T-cell (primary cell): Measurements from ENCODE around the gene PRELID3B. TPM values are rescaled to one million over a fixed set of nuclear protein-coding genes. Genes with fewer than 3 reads are reported as not detected.

Experiments used
- ATAC-seq, 4 experiments: fragments of 200-7000 bp in 3 of 4; fragments of 150-1000 bp in 1 of 4; cut with Tn5 transposase; replicated peaks in 1 of 4; 1 replicate in 3 of 4; 2 replicates in 1 of 4; pipeline ENCODE4 v1.10.0; 2021; ENCODE audit warnings: moderate library complexity in 3 of 4, mild to moderate bottlenecking in 2 of 4, moderate number of reproducible peaks in 1 of 4
- CTCF ChIA-PET, 2 donors: fragments of 300-600 bp; sonication (Branson Sonifier 250); formaldehyde crosslinking; loops; one replicate each; lab custom pipeline; 2022; ENCODE audit warnings: antibody characterized with exemption in 2 of 2; lab: Charles Lee
- POLR2A ChIA-PET, 2 donors: fragments of 300-600 bp; sonication (Branson Sonifier 250); formaldehyde crosslinking; loops; one replicate each; lab custom pipeline; 2022; ENCODE audit warnings: antibody characterized with exemption in 2 of 2; lab: Charles Lee
- DNase-seq, 35 experiments: peaks; one replicate each; pipeline versions ENCODE4 v3.0.0 to v3.0.0-alpha.2; 2013 to 2023
- H3K27ac ChIP-seq: one replicate; pipeline ENCODE4 v1.5.1; 2013; ENCODE audit warnings: low read length
- H3K27me3 ChIP-seq, 2 experiments: replicated peaks in 1 of 2; 1 replicate in 1 of 2; 2 replicates in 1 of 2; pipeline versions ENCODE4 v1.6.1 to v1.7.0; 2013; ENCODE audit warnings: low read length in 1 of 2, mixed read lengths in 1 of 2; ENCODE audit not compliant: control insufficient read depth in 2 of 2, insufficient read depth in 2 of 2; ENCODE audit errors: extremely low read depth in 1 of 2
- H3K36me3 ChIP-seq, 2 donors: 1 replicate in 1 of 2; 2 replicates in 1 of 2; pipeline versions ENCODE4 v1.6.1 to v1.7.0; 2013; ENCODE audit warnings: low read length in 1 of 2; ENCODE audit not compliant: control insufficient read depth in 2 of 2, insufficient read depth in 1 of 2; ENCODE audit errors: extremely low read depth in 1 of 2
- H3K4me1 ChIP-seq, 2 experiments: 1 replicate in 1 of 2; 2 replicates in 1 of 2; pipeline versions ENCODE4 v1.6.1 to v1.7.0; 2013; ENCODE audit warnings: low read length in 2 of 2, mixed read lengths in 1 of 2; ENCODE audit not compliant: insufficient read depth in 2 of 2, control insufficient read depth in 1 of 2; ENCODE audit errors: extremely low read depth in 1 of 2
- H3K4me3 ChIP-seq, 2 donors: 1 replicate in 1 of 2; 2 replicates in 1 of 2; pipeline versions ENCODE4 v1.5.1 to v1.7.0; 2013; ENCODE audit warnings: mild to moderate bottlenecking in 2 of 2, low read length in 1 of 2, moderate library complexity in 1 of 2; ENCODE audit not compliant: control insufficient read depth in 1 of 2; ENCODE audit errors: extremely low read depth in 1 of 2
- H3K9me3 ChIP-seq: 2 replicates; pipeline ENCODE4 v1.7.0; 2013
- H3K27ac Mint-ChIP-seq, 2 donors: one replicate each; pipeline ENCODE4 v1.8.0; 2020 to 2021; ENCODE audit warnings: mild to moderate bottlenecking in 2 of 2, mixed read lengths in 2 of 2
- H3K27me3 Mint-ChIP-seq, 2 donors: one replicate each; pipeline ENCODE4 v1.8.0; 2021 to 2022; ENCODE audit warnings: mixed read lengths in 2 of 2
- H3K36me3 Mint-ChIP-seq: one replicate; pipeline ENCODE4 v1.8.0; 2021; ENCODE audit warnings: mixed read lengths
- H3K4me1 Mint-ChIP-seq, 3 donors: one replicate each; pipeline ENCODE4 v1.8.0; 2020 to 2022; ENCODE audit warnings: mixed read lengths in 3 of 3, mild to moderate bottlenecking in 1 of 3
- H3K4me3 Mint-ChIP-seq, 3 donors: one replicate each; pipeline ENCODE4 v1.8.0; 2020 to 2022; ENCODE audit warnings: mild to moderate bottlenecking in 3 of 3, mixed read lengths in 3 of 3, moderate library complexity in 3 of 3
- H3K9me3 Mint-ChIP-seq, 3 donors: one replicate each; pipeline ENCODE4 v1.8.0; 2020 to 2022; ENCODE audit warnings: mixed read lengths in 3 of 3
- WGBS: methylation state at CpG from one replicate; pipeline ENCODE4 v1.1.5; 2013; ENCODE audit warnings: missing lambda C conversion rate; ENCODE audit not compliant: insufficient coverage; 5-methylcytosine and 5-hydroxymethylcytosine counted together
- total RNA-seq, 35 experiments: library from RNA in 6 of 35; stranded (reverse) in 6 of 35; fragments of 120-200 nt in 1 of 35; gene quantifications; one replicate each; pipeline versions ENCODE4 v1.2.1 to v1.2.4 and lab custom pipeline; 2013 to 2026

PRELID3B gene
- total RNA-seq, 5 donors from 2014 or later (not counting 1 experiment from before 2014, with no cell fraction given), result 41.4 to 49.0 (median 43.6) TPM

GRCh38 chr20:59015812-59016711, 26.5 kb downstream of the PRELID3B start:
- WGBS, result 76% methylated on average over 12 of the region's 16 CpGs
- Mint-ChIP-seq H3K4me1 (peaks cover 45 to 55% (median 53%) of the 10 kb centered on the region in 3 donors), H3K4me3 (peak overlapping the region in 1 of 3 donors; percentile 42), H3K27ac (peak overlapping the region in 1 of 2 donors; percentile 19), H3K9me3 (no peaks in the 10 kb centered on the region), H3K36me3 (no peaks in the 10 kb centered on the region), H3K27me3 (no peaks in the 10 kb centered on the region)
- CTCF ChIA-PET, result no interaction called here
- H3K27ac ChIP-seq, result no peak overlapping the region
- H3K4me1 ChIP-seq, result peaks cover 6 to 33% of the 10 kb centered on the region in 2 experiments
- POLR2A ChIA-PET, result interaction anchor here in 1 of 2 donors (1.0 kb wide), 1 partner anchor 16 kb away, joined by 5 read pairs; the partner anchor contains the start of gene ATP5F1E
- no peaks in the 10 kb centered on the region for H3K27me3 ChIP-seq
- H3K4me3 ChIP-seq, result no peak overlapping the region
- no peak for ATAC-seq
- H3K9me3 ChIP-seq, result no peaks in the 10 kb centered on the region
- no peak for DNase-seq
- H3K36me3 ChIP-seq, result peaks cover 0 to 4% of the 10 kb centered on the region in 2 donors

- ChIA-PET POLR2A (no interaction called here), CTCF (no interaction called here)
- Histone ChIP-seq H3K27me3 (no peaks in the 10 kb centered on the region), H3K4me3 (no peak overlapping the region), H3K36me3 (no peaks in the 10 kb centered on the region), H3K9me3 (no peaks in the 10 kb centered on the region), H3K27ac (no peak overlapping the region), H3K4me1 (peaks cover 6 to 33% of the 10 kb centered on the region in 2 experiments)
- Mint-ChIP-seq H3K27ac (no peak overlapping the region), H3K4me1 (peaks cover 46 to 55% (median 52%) of the 10 kb centered on the region in 3 donors), H3K36me3 (no peaks in the 10 kb centered on the region), H3K27me3 (no peaks in the 10 kb centered on the region), H3K4me3 (no peak overlapping the region), H3K9me3 (no peaks in the 10 kb centered on the region)
- no peak for ATAC-seq
- 91% methylated on average over 13 of the region's 16 CpGs for WGBS
- no peak for DNase-seq
These were observed 27.2 kb downstream of the PRELID3B start for GRCh38 chr20:59015411-59015810.

- no peaks in the 10 kb centered on the region for H3K27me3 ChIP-seq
- no peaks in the 10 kb centered on the region for H3K36me3 Mint-ChIP-seq
- H3K9me3 Mint-ChIP-seq, result no peaks in the 10 kb centered on the region
- H3K4me1 ChIP-seq, result peaks cover 6 to 33% of the 10 kb centered on the region in 2 experiments
- H3K4me1 Mint-ChIP-seq, result peaks cover 46 to 55% (median 52%) of the 10 kb centered on the region in 3 donors
- DNase-seq (no peak), ATAC-seq (no peak)
- H3K27ac Mint-ChIP-seq, result peak overlapping the region in 1 of 2 donors; percentile 11
- H3K9me3 ChIP-seq, result no peaks in the 10 kb centered on the region
- H3K4me3 ChIP-seq, result no peak overlapping the region
- H3K27ac ChIP-seq, result no peak overlapping the region
- H3K4me3 Mint-ChIP-seq, result peak overlapping the region in 1 of 3 donors; percentile 43
- ChIA-PET CTCF (no interaction called here), POLR2A (no interaction called here)
- H3K27me3 Mint-ChIP-seq, result no peaks in the 10 kb centered on the region
- H3K36me3 ChIP-seq, result no peaks in the 10 kb centered on the region
- 91% methylated on average over 15 of the region's 17 CpGs for WGBS
These were observed 27.8 kb downstream of the PRELID3B start for GRCh38 chr20:59014680-59015389.

GRCh38 chr20:59013959-59014608, 28.5 kb downstream of the PRELID3B start:
- H3K27ac ChIP-seq, result no peak overlapping the region
- Mint-ChIP-seq H3K4me3 (peak overlapping the region in 1 of 3 donors; percentile 43), H3K4me1 (peaks cover 46 to 55% (median 52%) of the 10 kb centered on the region in 3 donors), H3K27ac (peak overlapping the region; percentile 11 to 60), H3K36me3 (no peaks in the 10 kb centered on the region), H3K9me3 (no peaks in the 10 kb centered on the region), H3K27me3 (no peaks in the 10 kb centered on the region)
- peaks cover 6 to 33% of the 10 kb centered on the region in 2 experiments for H3K4me1 ChIP-seq
- H3K27me3 ChIP-seq, result no peaks in the 10 kb centered on the region
- ChIA-PET POLR2A (no interaction called here), CTCF (interaction anchor here in 1 of 2 donors (0.5 kb wide), 1 partner anchor 32 kb away, joined by 4 read pairs; no protein-coding TSS in a partner anchor)
- H3K9me3 ChIP-seq, result no peaks in the 10 kb centered on the region
- no peak overlapping the region for H3K4me3 ChIP-seq
- WGBS, result 24% methylated on average over 10 of the region's 13 CpGs
- ATAC-seq (peak; percentile 50 to 81 (median 71)), DNase-seq (peak in 20 of 35 experiments; percentile 12 to 59 (median 32))
- no peaks in the 10 kb centered on the region for H3K36me3 ChIP-seq

- Histone ChIP-seq H3K36me3 (no peaks in the 10 kb centered on the region), H3K27me3 (peaks cover 0 to under 1% of the 10 kb centered on the region in 2 experiments), H3K9me3 (no peaks in the 10 kb centered on the region), H3K4me1 (peaks cover 6 to 33% of the 10 kb centered on the region in 2 experiments), H3K27ac (no peak overlapping the region), H3K4me3 (no peak overlapping the region)
- H3K4me3 Mint-ChIP-seq, result no peak overlapping the region
- H3K9me3 Mint-ChIP-seq, result no peaks in the 10 kb centered on the region
- 92% methylated on average over 14 of the region's 17 CpGs for WGBS
- ATAC-seq (no peak), DNase-seq (no peak)
- CTCF ChIA-PET, result interaction anchor here in 1 of 2 donors (0.5 kb wide), 1 partner anchor 32 kb away, joined by 4 read pairs; no protein-coding TSS in a partner anchor
- peaks cover 46 to 55% (median 52%) of the 10 kb centered on the region in 3 donors for H3K4me1 Mint-ChIP-seq
- H3K27me3 Mint-ChIP-seq, result no peaks in the 10 kb centered on the region
- peak overlapping the region; percentile 11 to 60 for H3K27ac Mint-ChIP-seq
- POLR2A ChIA-PET, result no interaction called here
- H3K36me3 Mint-ChIP-seq, result no peaks in the 10 kb centered on the region
These were observed 29.3 kb downstream of the PRELID3B start for GRCh38 chr20:59013031-59013951.
